ENCODE data around the gene OR2V1.

GRCh38 chr5:181126841-181127240 is 4.1 kb downstream of the OR2V1 start:
- no peak for TF ChIP-seq CTCF (IDR thresholded peaks at IDR 0.05)
- no peak for TF ChIP-seq POLR2A (IDR thresholded peaks at IDR 0.05)

All from testis (tissue), 2 donors.